ENCODE measurements around the gene MYO15B.
"Not testable (repeated sequence)": the region's sequence is repeated elsewhere in the genome, so short reads cannot be mapped to it uniquely, and the experiment has no call there.

- TF ChIP-seq, protein P1, sequence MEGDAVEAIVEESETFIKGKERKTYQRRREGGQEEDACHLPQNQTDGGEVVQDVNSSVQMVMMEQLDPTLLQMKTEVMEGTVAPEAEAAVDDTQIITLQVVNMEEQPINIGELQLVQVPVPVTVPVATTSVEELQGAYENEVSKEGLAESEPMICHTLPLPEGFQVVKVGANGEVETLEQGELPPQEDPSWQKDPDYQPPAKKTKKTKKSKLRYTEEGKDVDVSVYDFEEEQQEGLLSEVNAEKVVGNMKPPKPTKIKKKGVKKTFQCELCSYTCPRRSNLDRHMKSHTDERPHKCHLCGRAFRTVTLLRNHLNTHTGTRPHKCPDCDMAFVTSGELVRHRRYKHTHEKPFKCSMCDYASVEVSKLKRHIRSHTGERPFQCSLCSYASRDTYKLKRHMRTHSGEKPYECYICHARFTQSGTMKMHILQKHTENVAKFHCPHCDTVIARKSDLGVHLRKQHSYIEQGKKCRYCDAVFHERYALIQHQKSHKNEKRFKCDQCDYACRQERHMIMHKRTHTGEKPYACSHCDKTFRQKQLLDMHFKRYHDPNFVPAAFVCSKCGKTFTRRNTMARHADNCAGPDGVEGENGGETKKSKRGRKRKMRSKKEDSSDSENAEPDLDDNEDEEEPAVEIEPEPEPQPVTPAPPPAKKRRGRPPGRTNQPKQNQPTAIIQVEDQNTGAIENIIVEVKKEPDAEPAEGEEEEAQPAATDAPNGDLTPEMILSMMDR (conservative IDR thresholded peaks at IDR 0.05; ENCODE audit: low read depth, low read length) = not testable (repeated sequence)
- not testable (repeated sequence) for TF ChIP-seq POLR2A (IDR thresholded peaks at IDR 0.05; ENCODE audit: low read depth, low read length); CHD1 (IDR thresholded peaks at IDR 0.05; ENCODE audit: low read depth, low read length); CEBPB (IDR thresholded peaks at IDR 0.05; ENCODE audit: low read depth, low read length); RFX5 (IDR thresholded peaks at IDR 0.05; ENCODE audit: low read depth, low read length); MXI1 (IDR thresholded peaks at IDR 0.05; ENCODE audit: borderline replicate concordance, low read depth, low read length); BHLHE40 (IDR thresholded peaks at IDR 0.05; ENCODE audit: low read depth, low read length); MAZ (IDR thresholded peaks at IDR 0.05; ENCODE audit: borderline replicate concordance, low read depth, low read length); RCOR1 (IDR thresholded peaks at IDR 0.05; ENCODE audit: insufficient replicate concordance, low read length); SMC3 (IDR thresholded peaks at IDR 0.05; ENCODE audit: low read depth, low read length); RAD21 (IDR thresholded peaks at IDR 0.05; ENCODE audit: low read length)
- TF ChIP-seq, protein P2, sequence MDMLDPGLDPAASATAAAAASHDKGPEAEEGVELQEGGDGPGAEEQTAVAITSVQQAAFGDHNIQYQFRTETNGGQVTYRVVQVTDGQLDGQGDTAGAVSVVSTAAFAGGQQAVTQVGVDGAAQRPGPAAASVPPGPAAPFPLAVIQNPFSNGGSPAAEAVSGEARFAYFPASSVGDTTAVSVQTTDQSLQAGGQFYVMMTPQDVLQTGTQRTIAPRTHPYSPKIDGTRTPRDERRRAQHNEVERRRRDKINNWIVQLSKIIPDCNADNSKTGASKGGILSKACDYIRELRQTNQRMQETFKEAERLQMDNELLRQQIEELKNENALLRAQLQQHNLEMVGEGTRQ (IDR thresholded peaks at IDR 0.05; ENCODE audit: low read depth, low read length) = not testable (repeated sequence)
- TF ChIP-seq, protein P3, sequence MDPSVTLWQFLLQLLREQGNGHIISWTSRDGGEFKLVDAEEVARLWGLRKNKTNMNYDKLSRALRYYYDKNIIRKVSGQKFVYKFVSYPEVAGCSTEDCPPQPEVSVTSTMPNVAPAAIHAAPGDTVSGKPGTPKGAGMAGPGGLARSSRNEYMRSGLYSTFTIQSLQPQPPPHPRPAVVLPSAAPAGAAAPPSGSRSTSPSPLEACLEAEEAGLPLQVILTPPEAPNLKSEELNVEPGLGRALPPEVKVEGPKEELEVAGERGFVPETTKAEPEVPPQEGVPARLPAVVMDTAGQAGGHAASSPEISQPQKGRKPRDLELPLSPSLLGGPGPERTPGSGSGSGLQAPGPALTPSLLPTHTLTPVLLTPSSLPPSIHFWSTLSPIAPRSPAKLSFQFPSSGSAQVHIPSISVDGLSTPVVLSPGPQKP (IDR thresholded peaks at IDR 0.05; ENCODE audit: borderline replicate concordance, low read depth, low read length) = not testable (repeated sequence)
Observed at GRCh38 chr17:75593430-75593829, 5.8 kb downstream of the MYO15B start.

All from IMR-90 (cell line).